Measurements from ENCODE around the gene OVOL1. TPM values are rescaled to one million over a fixed set of nuclear protein-coding genes. Genes with fewer than 3 reads are reported as not detected.
A peak's percentile ranks its signal among the peaks of the same experiment; 100 is the strongest.

OVOL1 gene
- total RNA-seq, 1 experiment from 2014 or later: not detected

- ChIA-PET CTCF (interaction anchor here (0.6 kb wide), 1 partner anchor 77 kb away, joined by 8 read pairs; no protein-coding TSS in a partner anchor), POLR2A (ENCODE audit: low non-redundant PET) (no interaction called here)
- H3K9me3 ChIP-seq (ENCODE audit: low read depth, low read length, poor library complexity, severe bottlenecking): no peaks in the 10 kb centered on the region
- H3K4me3 ChIP-seq (ENCODE audit: low read depth, low read length, poor library complexity, severe bottlenecking): peak overlapping the region; percentile 22
- no TSS peak for BruUV-seq (replicated peaks)
- H3K36me3 ChIP-seq (ENCODE audit: insufficient read depth, low read length, poor library complexity, severe bottlenecking): no peaks in the 10 kb centered on the region
- H3K4me1 ChIP-seq (ENCODE audit: insufficient read depth, low read length, poor library complexity, severe bottlenecking): peaks cover 8% of the 10 kb centered on the region
- H3K27me3 ChIP-seq (replicated peaks; ENCODE audit: insufficient read depth, low read depth, low read length, poor library complexity): peaks cover 57% of the 10 kb centered on the region
- intact Hi-C loops (cut with micrococcal nuclease; ENCODE audit: unreplicated experiment): no loop called here
- DNase-seq (ENCODE audit: low spot score): no peak
- H3K27ac ChIP-seq (ENCODE audit: low read depth, low read length, poor library complexity, severe bottlenecking): no peak overlapping the region
- TF ChIP-seq EZH2 (IDR thresholded peaks at IDR 0.05; ENCODE audit: borderline replicate concordance, low read depth, low read length, poor library complexity, severe bottlenecking) (peak; percentile 97), CTCF (conservative IDR thresholded peaks at IDR 0.05; ENCODE audit: low read depth, low read length) (no peak)
These were observed 1.1 kb downstream of the OVOL1 start for GRCh38 chr11:65787649-65788622.

DNA sequence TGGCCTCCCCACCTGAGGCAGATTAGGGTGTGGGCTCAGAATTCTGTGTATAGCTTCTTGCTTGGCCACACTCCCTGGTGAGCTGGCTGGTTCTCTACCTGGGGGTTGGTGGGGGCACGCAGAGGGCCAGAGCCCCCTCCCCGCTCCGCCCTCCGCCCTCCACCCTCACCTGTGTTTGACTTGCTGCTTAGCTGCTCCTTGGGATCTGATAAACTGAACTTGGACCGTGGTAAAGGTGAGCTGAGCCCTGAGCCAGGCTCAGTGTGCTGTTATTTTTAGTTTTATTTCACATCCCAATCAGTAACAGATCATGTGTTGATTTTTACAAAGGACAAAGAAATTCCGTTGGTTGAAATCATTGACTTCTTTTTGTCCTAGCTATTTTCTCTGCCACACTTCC lies 2.0 kb downstream of the OVOL1 start:
- no peak for DNase-seq (ENCODE audit: low spot score)

More for the DNA sequence above, 2.0 kb downstream of the OVOL1 start:
- Histone ChIP-seq H3K9me3 (ENCODE audit: low read depth, low read length, poor library complexity, severe bottlenecking) (no peaks in the 10 kb centered on the region), H3K36me3 (ENCODE audit: insufficient read depth, low read length, poor library complexity, severe bottlenecking) (no peaks in the 10 kb centered on the region), H3K27me3 (replicated peaks; ENCODE audit: insufficient read depth, low read depth, low read length, poor library complexity) (peaks cover 57% of the 10 kb centered on the region), H3K27ac (ENCODE audit: low read depth, low read length, poor library complexity, severe bottlenecking) (no peak overlapping the region), H3K4me3 (ENCODE audit: low read depth, low read length, poor library complexity, severe bottlenecking) (no peak overlapping the region), H3K4me1 (ENCODE audit: insufficient read depth, low read length, poor library complexity, severe bottlenecking) (peaks cover 8% of the 10 kb centered on the region)
- POLR2A ChIA-PET (ENCODE audit: low non-redundant PET): interaction anchor here (0.6 kb wide), 1 partner anchor 10 kb away, joined by 3 read pairs; no protein-coding TSS in a partner anchor
- TF ChIP-seq EZH2 (IDR thresholded peaks at IDR 0.05; ENCODE audit: borderline replicate concordance, low read depth, low read length, poor library complexity, severe bottlenecking) (no peak), CTCF (conservative IDR thresholded peaks at IDR 0.05; ENCODE audit: low read depth, low read length) (no peak)
- CTCF ChIA-PET: interaction anchor here (1.4 kb wide), 1 partner anchor 9 kb away, joined by 12 read pairs; the partner anchor contains the start of gene AP5B1
- intact Hi-C loops (cut with micrococcal nuclease; ENCODE audit: unreplicated experiment): no loop called here
- no TSS peak for BruUV-seq (replicated peaks)
